Upper lobe of left lung (tissue), 6 donors: ENCODE data around the gene WDR38. TPM values are rescaled to one million over a fixed set of nuclear protein-coding genes. Genes with fewer than 3 reads are reported as not detected.
"Not testable (repeated sequence)": the region's sequence is repeated elsewhere in the genome, so short reads cannot be mapped to it uniquely, and the experiment has no call there.

Source experiments
- ATAC-seq, 2 donors: fragments of 200-7000 bp; cut with Tn5 transposase; one replicate each; pipeline ENCODE4 v1.9.1; 2022; ENCODE audit warnings: mild to moderate bottlenecking in 2 of 2, moderate library complexity in 2 of 2; ENCODE audit not compliant: low FRiP score in 2 of 2
- DNase-seq, 2 donors: peaks; one replicate each; pipeline ENCODE4 v3.0.0-alpha.2; 2019 to 2020
- H3K27ac ChIP-seq, 4 donors: fragments of 200-600 bp; sonication (generic); one replicate each; pipeline ENCODE4 v1.5.1; 2016 to 2019
- H3K27me3 ChIP-seq, 4 donors: fragments of 200-600 bp; sonication (generic); one replicate each; pipeline ENCODE4 v1.5.1; 2017 to 2019
- H3K36me3 ChIP-seq, 4 donors: fragments of 200-600 bp; sonication (generic); one replicate each; pipeline ENCODE4 v1.5.1; 2016 to 2019
- H3K4me1 ChIP-seq, 4 donors: fragments of 200-600 bp; sonication (generic); one replicate each; pipeline ENCODE4 v1.5.1; 2018 to 2019
- H3K4me3 ChIP-seq, 4 donors: fragments of 200-600 bp; sonication (generic); one replicate each; pipeline ENCODE4 v1.5.1; 2017 to 2019; ENCODE audit warnings: mild to moderate bottlenecking in 2 of 4, moderate library complexity in 1 of 4
- H3K9me3 ChIP-seq, 4 donors: fragments of 200-600 bp; sonication (generic); one replicate each; pipeline ENCODE4 v1.5.1; 2018 to 2019
- EP300 ChIP-seq, 4 donors: sonication (generic); formaldehyde crosslinking; IDR thresholded peaks; one replicate each; pipeline ENCODE4 v1.5.1; 2017; ENCODE audit warnings: antibody characterized with exemption in 4 of 4, control low read depth in 2 of 4
- POLR2A ChIP-seq, 4 donors: fragments of 450-650 bp; IDR thresholded peaks; one replicate each; pipeline ENCODE4 v1.5.1; 2016 to 2017; ENCODE audit warnings: antibody characterized with exemption in 4 of 4, mild to moderate bottlenecking in 2 of 4
- POLR2AphosphoS5 ChIP-seq, 2 donors: sonication (generic); formaldehyde crosslinking; IDR thresholded peaks; one replicate each; pipeline ENCODE4 v1.5.1; 2017; ENCODE audit warnings: antibody characterized with exemption in 2 of 2
- WGBS, 2 donors: methylation state at CpG; one replicate each; pipeline ENCODE4 v1.1.5; 2017 to 2018; 5-methylcytosine and 5-hydroxymethylcytosine counted together
- total RNA-seq, 6 donors: library from RNA; depleted of rRNA in 4 of 6; stranded (reverse); fragments of >200 nt in 4 of 6; gene quantifications; one replicate each; pipeline versions ENCODE4 v1.1.0 to v1.2.1, GENCODE V29; 2016 to 2021
- TF ChIP-seq, protein P1 (sequence below), 6 experiments: fragments of 450-650 bp in 4 of 6; fragments of 200-600 bp in 2 of 6; sonication (generic) in 2 of 6; IDR thresholded peaks; one replicate each; pipeline ENCODE4 v1.5.1; 2016 to 2019; ENCODE audit warnings: antibody characterized with exemption in 6 of 6
- donor health status: DM: no; HTN: no; CAD: no; lungs with moderate emphysema.
- donor health status: DM: no; HTN: yes; CAD: no; lungs with severe emphysema.

WDR38 gene
- total RNA-seq, 6 donors from 2014 or later = 4.1 to 24.1 (median 9.0) TPM; not detected in 1

DNA sequence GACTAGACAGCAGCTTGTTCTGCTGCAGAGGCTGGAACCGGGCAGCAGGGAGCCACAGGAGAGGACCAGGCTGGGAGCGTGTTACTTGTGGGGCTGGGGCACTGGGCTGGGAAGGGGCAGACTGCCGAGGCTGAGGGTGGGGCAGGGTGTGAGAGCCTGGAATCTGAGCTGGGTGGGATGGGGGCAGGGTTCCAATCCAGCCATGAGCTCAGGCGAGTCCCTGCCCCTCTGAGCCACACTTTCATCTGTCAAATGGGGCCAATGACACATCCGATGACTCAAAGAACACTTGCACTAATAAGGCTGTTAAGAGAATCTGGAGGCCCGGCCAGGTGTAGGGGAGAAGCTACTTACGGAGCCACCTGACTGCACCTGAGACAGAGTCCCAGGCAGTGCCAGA lies 18.7 kb upstream of the WDR38 start:
- no peaks in the 10 kb centered on the region for H3K27me3 ChIP-seq
- no peaks in the 10 kb centered on the region for H3K9me3 ChIP-seq
- no peak for TF ChIP-seq POLR2AphosphoS5 (IDR thresholded peaks at IDR 0.05)
- TF ChIP-seq, protein P1, sequence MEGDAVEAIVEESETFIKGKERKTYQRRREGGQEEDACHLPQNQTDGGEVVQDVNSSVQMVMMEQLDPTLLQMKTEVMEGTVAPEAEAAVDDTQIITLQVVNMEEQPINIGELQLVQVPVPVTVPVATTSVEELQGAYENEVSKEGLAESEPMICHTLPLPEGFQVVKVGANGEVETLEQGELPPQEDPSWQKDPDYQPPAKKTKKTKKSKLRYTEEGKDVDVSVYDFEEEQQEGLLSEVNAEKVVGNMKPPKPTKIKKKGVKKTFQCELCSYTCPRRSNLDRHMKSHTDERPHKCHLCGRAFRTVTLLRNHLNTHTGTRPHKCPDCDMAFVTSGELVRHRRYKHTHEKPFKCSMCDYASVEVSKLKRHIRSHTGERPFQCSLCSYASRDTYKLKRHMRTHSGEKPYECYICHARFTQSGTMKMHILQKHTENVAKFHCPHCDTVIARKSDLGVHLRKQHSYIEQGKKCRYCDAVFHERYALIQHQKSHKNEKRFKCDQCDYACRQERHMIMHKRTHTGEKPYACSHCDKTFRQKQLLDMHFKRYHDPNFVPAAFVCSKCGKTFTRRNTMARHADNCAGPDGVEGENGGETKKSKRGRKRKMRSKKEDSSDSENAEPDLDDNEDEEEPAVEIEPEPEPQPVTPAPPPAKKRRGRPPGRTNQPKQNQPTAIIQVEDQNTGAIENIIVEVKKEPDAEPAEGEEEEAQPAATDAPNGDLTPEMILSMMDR (IDR thresholded peaks at IDR 0.05) = no peak
- no peak for TF ChIP-seq POLR2A (IDR thresholded peaks at IDR 0.05)
- no peak for TF ChIP-seq EP300 (IDR thresholded peaks at IDR 0.05)
- H3K4me3 ChIP-seq = no peak overlapping the region
- ATAC-seq = peak; percentile 15 to 72
- peaks cover 21 to 29% (median 24%) of the 10 kb centered on the region in 4 donors for H3K4me1 ChIP-seq
- DNase-seq = no peak
- H3K27ac ChIP-seq = no peak overlapping the region
- WGBS, 2 donors = 53 to 58% methylated on average over 6 to 7 of the region's 7 CpGs
- no peaks in the 10 kb centered on the region for H3K36me3 ChIP-seq

DNA sequence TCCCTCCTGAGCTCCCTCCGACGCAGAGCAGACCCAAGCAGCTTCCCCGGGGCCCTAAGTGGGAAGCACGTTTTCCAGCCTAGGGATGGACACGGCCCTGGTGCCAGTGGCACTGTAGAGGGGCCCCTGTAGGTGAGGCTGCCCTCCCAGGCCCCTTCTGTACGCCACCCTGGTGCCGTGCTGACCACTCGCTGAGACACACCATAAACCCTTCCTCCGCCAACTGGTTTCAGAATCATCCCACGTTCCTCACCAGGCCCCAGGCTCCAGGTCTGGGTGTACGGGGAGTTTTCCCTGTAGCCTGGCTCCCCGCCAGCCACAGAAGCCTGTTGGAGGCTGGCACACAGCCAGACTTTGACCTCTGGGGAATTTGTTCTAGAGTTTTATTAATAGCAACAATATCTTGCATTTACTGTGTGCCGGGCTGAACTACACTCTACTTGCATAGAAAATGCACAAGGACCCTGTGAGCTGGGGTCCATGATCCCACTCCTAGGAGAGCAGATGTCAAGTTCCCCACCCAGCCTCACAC lies 18.2 kb upstream of the WDR38 start:
- TF ChIP-seq POLR2A (IDR thresholded peaks at IDR 0.05) (no peak), EP300 (IDR thresholded peaks at IDR 0.05) (no peak), POLR2AphosphoS5 (IDR thresholded peaks at IDR 0.05) (no peak)
- TF ChIP-seq, protein P1 (IDR thresholded peaks at IDR 0.05) = no peak
- H3K27ac ChIP-seq = no peak overlapping the region
- WGBS, 2 donors = 30 to 53% methylated on average over 8 to 13 of the region's 13 CpGs
- no peak overlapping the region for H3K4me3 ChIP-seq
- ATAC-seq (peak; percentile 4 to 6), DNase-seq (peak; percentile 52 to 57)
- no peaks in the 10 kb centered on the region for H3K27me3 ChIP-seq
- no peaks in the 10 kb centered on the region for H3K36me3 ChIP-seq
- H3K4me1 ChIP-seq = peaks cover 21 to 29% (median 24%) of the 10 kb centered on the region in 4 donors
- no peaks in the 10 kb centered on the region for H3K9me3 ChIP-seq

DNA sequence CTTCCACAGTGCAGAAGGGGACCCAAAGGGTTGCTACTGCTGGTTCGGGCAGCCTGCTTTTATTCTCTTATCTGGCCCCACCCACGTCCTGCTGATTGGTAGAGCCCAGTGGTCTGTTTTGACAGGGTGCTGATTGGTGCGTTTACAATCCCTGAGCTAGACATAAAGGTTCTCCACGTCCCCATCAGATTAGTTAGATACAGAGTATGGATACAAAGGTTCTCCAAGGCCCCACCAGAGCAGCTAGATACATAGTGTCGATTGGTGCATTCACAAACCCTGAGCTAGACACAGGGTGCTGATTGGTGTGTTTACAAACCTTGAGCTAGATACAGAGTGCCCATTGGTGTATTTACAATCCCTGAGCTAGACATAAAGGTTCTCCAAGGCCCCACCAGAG lies 15.1 kb upstream of the WDR38 start:
- not testable (repeated sequence) for ATAC-seq, DNase-seq, H3K9me3 ChIP-seq, H3K27me3 ChIP-seq, H3K27ac ChIP-seq, H3K4me3 ChIP-seq, H3K36me3 ChIP-seq
- H3K4me1 ChIP-seq = peaks cover 7 to 12% (median 10%) of the 10 kb centered on the region in 4 donors
- 72 to 87% methylated on average over 5 of the region's 5 CpGs for WGBS, 2 donors

DNA sequence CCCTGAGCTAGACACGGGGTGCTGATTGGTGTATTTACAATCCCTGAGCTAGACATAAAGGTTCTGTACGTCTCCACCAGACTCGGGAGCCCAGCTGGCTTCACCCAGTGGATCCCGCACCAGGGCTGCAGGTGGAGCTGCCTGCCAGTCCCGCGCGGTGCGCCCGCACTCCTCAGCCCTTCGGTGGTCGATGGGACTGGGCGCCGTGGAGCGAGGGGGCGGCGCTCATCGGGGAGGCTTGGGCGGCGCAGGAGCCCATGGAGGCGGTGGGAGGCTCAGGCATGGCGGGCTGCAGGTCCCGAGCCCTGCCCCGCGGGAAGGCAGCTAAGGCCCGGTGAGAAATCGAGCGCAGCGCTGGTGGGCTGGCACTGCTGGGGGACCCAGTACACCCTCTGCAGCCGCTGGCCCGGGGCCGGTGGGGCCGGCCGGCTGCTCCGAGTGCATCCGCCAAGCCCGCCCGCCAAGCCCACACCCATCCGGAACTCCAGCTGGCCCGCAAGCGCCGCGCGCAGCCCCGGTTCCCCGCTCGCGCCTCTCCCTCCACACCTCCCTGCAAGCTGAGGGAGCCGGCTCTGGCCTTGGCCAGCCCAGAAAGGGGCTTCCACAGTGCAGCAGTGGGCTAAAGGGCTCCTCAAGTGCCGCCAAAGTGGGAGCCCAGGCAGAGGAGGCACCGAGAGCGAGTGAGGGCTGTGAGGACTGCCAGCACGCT lies 14.5 kb upstream of the WDR38 start:
- Histone ChIP-seq H3K4me1 (peaks cover 7 to 12% (median 10%) of the 10 kb centered on the region in 4 donors), H3K4me3 (peak overlapping the region in 2 of 4 donors; percentile 6 to 17)
- not testable (repeated sequence) for H3K9me3 ChIP-seq, ATAC-seq, H3K27me3 ChIP-seq, H3K36me3 ChIP-seq, H3K27ac ChIP-seq
- 69 to 87% methylated on average over 9 to 36 of the region's 52 CpGs for WGBS, 2 donors
- peak in 1 of 2 donors; percentile 77 for DNase-seq

DNA sequence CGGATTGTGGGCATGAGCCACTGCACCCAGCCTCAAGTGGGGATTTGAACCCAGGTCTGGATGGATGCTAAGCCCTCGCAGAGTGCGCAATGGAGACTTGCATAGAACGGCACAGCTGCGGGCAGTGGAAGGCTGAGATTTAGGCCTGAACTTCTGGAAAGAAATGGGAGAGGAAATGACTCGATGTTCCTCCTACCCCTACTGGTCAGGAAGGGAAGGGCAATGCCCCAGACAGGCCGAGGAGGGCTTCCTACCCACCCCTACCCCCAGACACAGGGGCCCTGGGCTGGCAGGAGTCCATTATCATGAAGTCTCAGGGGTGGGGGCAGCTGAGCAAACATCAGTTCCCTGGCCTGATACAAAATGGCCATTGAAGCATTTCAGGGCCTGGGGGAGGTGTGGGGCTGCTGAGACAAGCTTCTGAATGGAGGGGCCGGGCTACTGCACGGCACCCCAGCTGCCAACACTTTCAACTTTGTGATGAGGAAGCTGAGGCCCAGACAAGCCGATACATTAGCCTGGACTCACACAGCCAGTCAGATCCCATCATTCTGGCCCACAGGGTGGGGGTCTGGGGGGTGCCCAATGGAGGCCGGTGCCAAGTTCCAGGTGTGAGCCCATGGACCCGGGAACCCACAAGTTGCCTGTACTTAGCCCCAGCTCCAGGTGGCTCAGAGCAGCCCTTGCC lies 13.5 kb upstream of the WDR38 start:
- 60 to 61% methylated on average over 8 to 12 of the region's 12 CpGs for WGBS, 2 donors

More for the DNA sequence above, 13.5 kb upstream of the WDR38 start:
- TF ChIP-seq EP300 (IDR thresholded peaks at IDR 0.05) (no peak), POLR2A (IDR thresholded peaks at IDR 0.05) (no peak), POLR2AphosphoS5 (IDR thresholded peaks at IDR 0.05) (no peak)
- TF ChIP-seq, protein P1 (IDR thresholded peaks at IDR 0.05) = peak in 5 of 6 experiments; percentile 14 to 46 (median 42)
- peak; percentile 42 to 64 for ATAC-seq
- peaks cover 7 to 8% (median 7%) of the 10 kb centered on the region in 4 donors for H3K4me1 ChIP-seq
- no peaks in the 10 kb centered on the region for H3K9me3 ChIP-seq
- no peak for DNase-seq
- no peak overlapping the region for H3K27ac ChIP-seq
- no peaks in the 10 kb centered on the region for H3K27me3 ChIP-seq
- H3K36me3 ChIP-seq = no peaks in the 10 kb centered on the region
- no peak overlapping the region for H3K4me3 ChIP-seq
